ELF-1 (cell line): ENCODE data around the gene GUCD1.
A peak's percentile ranks its signal among the peaks of the same experiment; 100 is the strongest.

ENCODE experiments used
- DNase-seq: peaks from one replicate; pipeline ENCODE4 v3.0.0-alpha.2; 2016; ENCODE audit warnings: low read depth, low spot score

GUCD1 gene

DNA sequence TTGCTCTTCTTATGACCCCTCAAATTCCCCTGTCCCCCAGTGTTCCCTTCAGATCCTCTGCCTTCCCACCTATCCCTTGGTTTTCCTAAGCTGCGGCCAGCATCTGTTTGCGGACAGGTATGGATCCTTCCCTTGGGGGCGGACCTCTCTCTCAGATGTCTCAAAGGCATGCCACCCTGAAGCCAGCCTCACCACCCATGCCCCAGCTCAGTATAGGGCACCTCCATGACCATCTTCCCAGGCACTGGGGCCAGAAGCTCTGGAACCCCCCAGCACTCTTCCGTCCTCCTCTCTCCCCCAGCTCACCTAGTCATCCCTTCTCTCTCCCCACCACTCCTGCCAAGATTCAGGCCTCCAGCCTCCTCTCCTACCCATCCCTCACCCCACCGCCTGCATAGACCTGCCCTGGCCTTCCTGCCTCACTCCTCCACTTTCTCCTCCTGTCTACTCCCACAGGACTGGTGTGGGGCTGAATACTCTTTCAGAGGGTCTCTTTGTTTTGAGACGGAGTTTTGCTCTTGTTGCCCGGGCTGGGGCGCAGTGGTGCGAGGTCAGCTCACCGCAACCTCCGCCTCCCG, 35.7 kb upstream of the GUCD1 start:
- no peak for DNase-seq

DNA sequence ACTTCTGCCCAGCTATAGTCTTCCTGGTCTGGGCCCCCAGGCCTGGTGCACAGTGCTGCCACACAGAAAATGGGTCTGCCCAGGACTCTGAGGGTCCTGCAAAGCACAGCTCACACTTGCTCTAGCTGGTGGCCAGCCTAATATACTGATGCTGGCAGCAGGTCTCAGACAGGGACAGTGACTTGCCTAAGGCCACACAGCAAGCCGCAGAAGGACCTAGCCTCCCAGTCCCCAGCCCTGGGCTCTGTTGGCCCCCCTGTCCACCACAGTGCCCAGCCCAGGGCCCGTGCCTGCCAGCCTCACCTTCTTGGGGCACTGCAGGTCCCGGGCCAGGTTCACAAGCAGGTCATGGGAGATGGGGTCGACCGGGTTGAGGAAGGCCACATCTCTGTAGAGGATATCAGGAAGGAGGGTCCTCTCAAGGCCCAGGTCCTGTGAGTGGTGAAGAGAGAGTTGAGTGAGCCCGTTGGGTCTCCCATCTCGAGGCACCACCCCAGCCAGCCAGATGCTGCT, 34.6 kb upstream of the GUCD1 start:
- DNase-seq: no peak

DNA sequence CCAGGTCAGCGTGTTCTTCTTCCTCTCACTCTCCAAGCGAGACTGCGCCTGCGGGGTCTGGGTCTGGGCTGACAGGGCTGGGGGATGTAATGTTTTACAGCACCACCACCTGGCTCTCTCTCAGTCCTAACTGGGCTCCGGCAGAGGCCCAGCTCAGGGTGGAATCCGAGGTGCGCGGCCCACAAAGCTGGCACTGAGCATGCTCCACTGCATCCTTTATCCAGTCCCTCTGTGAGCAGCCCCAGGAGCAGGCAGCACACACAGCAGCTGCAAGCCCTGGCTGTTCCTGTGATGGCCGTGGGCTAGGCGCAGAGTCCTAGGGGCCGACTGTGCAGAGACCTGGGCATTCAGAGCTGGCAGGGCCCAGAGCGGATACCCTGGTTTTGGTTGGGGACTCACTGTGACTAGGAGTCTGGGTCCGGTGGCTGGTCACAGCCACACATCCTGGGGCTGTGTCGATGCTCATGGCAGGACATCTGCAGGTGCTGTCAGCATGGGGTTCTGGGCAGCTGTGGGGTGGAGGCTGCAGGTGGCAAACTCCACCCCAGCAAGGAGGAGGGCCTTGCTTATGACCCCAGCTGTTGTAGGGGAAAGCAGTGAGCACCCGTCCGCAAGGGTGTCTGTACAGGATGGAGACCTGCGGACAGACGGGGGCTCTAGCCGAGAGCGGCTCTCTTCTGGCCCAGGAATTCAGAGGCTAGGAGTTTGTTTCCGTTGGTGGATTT, 34.0 kb upstream of the GUCD1 start:
- no peak for DNase-seq

DNA sequence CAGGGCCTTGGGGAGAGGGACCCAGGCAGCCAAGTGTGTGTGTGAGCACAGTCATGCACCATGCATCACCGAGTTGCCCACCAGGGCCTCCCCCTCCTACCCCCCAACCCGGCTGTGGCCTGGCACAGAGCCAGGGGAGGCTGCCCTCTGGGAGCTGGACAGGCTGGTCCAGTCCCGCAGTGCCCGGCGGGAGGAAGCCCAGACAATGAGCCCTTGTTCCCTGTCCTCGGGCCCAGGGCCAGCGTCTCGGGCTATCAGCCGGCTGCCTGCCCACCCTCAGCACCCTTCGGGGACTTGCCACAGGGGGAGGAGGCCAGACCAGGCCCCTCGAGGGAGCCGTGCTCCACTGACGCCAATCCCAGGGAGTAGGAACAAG, 33.4 kb upstream of the GUCD1 start:
- no peak for DNase-seq

DNA sequence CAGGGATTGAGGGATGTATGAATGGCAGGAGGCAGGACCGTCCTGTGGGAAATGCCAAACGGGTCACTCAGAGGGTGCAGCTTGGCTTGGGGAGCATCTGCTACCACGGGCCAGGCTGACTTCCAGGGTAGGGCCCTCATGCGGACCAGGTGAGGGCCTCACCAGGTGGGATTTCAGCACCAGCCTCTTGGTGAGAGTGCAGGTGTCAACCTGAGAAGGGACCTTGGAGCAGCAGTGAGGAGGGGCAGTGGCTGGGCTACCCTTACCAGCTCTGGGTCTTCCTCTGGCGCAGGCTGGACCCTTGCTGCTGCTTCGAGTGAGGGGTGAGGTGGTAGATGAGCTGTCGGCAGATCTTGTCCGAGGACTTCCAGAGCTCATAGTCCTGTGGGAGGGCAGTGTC, 33.0 kb upstream of the GUCD1 start:
- no peak for DNase-seq

DNA sequence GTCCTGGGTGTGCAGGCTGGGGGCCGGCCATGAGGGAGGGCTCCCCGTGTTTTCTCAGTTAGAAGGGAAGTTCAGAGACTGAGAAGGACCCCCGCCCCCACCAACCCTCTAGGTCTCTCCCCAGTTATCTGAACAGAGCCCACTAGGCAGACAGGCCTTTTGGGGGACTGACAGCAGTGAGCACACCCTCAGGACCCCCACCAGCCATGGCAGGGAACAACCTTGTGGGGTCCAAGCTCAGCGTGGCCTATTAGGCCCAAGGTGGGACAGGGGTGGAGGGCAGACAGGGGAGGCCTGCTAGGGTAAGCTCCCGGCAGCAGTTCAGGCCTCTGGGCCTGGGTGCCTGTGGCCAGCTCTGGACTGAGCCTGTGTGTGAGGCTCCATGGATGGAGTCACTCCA, 32.3 kb upstream of the GUCD1 start:
- DNase-seq: no peak

DNA sequence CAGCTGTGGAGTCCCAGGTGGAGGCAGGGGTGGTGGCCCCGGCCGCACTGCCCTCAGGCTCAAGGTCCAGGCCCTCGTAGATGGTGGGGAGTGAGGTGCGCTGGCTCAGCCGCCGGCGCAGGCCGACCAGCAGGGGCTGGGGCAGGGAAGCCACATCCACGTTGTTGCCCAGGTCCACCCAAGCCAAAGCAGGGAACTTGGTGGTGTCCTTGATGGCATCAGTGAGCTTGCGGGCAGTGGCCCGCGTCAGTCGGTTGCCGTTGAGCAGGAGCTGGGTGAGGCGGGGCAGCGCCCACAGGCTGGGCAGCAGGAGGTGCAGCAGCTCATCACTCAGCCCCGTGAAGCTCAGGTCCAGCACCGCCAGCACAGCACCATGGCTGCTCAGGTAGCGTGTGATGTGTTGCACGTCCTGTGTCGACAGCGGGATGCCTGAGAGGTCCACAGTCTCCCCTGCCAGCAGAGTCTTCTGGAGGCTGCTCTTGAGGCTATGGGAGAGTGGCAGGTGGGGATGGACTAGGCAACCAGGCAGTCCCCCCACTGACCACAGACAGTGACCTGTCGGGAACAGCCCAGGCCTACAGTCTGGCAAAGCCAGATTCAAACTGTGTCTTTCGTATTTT, 31.1 kb upstream of the GUCD1 start:
- no peak for DNase-seq

DNA sequence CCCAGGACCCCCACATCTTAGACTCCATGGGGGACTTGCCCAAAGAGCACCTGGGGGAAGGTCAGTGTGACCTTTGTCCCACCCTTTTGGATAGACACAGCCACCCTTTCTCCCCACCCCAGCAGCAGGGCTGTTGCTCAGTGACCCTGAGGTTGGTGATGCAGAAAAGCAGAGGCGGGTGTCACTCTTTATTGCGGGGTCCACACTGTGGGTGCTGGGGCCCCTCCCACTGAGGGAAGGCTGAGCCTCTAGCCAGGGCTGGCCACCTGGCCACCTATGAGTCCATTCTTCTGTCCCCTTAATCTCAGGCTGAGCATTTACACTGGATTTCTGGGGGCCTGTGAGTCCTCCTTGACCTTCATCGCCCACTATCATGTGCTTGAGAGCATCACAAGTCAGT, 30.5 kb upstream of the GUCD1 start:
- no peak for DNase-seq

DNA sequence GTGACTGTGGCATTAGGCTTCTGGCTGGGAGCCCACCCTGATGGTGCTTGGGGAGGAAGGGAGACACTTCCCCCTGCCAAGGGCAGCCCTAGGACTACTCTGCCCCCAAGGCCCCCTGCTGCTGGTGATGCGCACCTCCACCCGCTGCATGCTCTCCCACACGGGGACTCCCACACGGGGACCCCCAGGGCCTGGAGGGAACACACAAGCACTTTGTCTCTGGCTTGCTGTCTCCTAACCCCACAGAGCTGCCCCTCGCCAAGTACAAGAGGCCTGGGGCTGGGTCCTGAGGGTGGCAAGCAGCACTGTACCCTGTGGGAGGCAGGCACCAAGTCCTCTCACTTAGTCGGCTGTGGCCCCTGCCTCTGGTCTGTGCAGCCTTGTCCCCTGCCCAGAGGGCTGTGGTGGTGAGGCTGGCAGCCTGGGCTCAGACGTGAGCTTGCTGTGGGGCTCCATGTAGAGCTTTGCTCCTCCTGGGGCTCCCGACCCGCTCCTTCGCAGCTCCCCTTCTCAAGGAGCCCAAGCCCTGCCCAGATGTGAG, 30.0 kb upstream of the GUCD1 start:
- DNase-seq: no peak

DNA sequence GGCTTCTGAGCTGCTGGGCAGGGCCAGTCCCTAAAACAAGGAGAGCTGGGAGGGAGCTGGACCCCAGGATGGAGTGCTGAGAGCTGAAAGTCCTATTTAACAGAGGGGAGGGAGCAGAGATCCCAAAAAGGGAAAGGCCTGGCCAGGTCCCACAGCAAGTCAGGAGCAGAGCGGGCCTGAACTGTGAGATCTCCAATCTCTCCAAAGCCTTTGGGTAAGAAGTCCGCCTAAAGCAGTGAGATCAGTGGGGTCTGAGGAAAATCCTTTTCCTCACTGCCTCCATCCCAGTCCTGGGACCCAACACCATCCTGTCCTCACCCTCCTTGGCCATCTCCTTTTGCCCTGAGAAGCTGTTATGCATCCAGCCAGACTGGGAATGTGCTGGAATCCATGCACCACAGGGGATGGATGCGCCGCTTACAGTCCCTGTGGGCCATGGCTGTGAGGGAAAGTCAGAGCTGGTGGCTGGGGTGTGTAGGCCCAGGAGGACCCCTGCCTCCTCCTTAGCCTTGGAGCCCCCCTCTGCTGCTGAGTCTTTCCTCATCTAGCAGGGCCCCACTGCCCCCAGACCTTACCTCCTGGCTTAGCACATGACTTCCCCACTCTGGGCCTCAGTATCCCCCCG, 29.3 kb upstream of the GUCD1 start:
- DNase-seq: no peak

DNA sequence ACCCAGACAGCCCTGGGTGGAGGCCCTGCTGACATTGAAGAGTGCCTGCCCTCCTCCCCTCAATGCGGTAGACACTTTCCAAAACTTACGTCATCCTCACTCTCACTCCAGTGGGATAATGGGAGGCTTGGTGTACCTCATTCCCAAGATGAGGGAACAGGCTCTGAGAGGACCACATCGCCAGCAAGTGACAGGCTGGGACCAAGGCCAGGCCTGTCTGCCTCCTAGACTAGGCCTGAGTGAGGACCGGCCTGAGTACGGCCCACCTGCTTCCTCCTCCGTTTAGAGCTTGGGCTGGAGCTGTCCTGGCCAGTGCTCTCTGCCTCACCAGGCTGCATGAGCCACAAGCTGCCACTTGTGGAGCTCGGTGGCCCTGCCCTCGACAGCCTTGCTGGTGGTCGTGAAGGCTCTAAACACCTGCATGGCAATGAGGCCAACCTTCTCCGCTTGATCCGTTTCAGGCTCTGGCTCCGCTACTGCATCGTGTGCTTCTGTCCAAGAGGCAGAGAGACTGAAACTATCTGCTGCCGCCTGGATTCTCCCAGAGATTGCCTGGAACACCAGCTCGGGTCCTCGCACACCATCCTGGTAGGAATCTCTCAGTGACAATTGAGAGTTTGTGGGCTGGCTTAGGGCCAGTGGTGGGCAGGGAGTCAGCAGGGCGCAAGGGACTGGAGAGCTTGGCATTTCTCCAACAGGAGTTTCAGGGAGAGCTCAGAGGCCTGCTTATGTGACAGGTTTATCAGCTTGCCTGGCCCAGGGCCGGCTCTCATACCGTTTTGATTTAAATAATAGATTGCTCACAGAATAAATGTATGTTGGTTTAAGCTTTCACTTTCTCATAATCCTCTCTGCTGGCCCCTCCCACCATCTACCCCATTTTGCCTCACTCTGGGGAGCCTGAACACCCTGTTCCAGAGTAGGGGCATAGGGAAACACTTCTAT, 28.6 kb upstream of the GUCD1 start:
- DNase-seq: no peak

DNA sequence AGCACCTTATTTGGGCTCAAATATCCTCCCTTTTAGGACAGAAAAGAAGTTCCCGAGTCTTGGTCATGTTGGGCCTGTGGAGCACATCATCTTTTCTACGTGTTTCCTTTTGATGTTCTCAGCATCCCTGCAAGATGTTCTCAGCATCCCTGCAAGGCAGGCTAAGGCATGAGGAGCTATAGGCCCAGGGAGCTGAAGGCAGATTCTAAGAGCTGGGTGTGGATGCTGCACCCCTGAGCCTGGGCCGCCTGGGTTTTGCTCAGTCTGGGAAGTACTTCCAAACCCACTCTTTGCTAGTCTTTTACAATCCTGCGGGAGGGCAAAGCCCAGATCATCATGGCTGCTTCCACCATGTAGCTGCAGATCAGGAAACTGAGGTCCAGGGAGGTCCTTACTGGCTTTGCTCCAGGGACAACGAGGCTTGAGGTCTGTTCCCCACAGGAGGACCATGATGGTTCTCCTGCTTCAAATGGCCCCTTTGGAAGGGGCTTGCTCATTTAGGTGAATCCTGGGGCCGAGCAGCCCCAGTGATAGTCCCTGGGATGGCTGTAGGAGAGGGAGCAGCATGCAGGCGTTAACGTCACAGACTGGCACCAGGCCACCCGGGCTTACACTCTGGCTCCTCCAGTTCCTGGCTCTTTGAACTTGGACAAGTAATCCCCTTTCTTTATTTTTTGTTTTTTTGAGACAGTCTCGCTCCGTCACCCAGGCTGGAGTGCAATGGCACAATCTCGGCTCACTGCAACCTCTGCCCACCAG, 27.3 kb upstream of the GUCD1 start:
- no peak for DNase-seq

DNA sequence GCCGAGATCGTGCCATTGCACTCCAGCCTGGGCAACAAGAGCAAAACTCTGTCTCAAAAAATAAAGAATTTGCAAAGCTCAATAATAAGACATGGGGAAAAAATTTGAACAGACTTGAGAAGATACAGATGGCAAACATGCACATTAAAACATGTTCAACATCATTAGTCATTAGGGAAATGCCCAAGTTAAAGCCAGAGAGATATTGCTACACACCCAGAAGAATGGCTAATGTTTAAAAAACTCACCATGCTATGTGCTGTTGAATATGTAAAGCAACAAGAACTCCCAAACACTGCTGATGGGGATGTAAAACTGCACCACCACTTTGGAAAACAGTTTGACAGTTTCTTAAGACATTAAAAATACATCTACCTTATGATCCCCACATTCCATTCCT, 25.3 kb upstream of the GUCD1 start:
- no peak for DNase-seq

DNA sequence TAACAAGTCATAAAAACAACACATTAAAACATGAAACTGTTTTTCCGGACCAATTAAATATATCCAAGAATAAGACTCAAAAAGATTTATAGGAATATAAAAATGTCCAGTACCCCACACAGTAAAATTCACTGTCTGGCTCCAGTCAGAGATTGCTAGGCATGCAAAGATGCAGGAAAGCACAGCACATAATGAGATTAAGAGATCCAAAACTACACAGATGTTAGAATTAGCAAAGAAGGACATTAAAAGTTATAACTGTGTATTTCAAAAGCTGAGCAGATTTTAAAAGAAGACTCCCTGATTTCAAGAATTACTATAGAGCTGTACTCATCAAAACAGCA, 24.3 kb upstream of the GUCD1 start:
- no peak for DNase-seq

DNA sequence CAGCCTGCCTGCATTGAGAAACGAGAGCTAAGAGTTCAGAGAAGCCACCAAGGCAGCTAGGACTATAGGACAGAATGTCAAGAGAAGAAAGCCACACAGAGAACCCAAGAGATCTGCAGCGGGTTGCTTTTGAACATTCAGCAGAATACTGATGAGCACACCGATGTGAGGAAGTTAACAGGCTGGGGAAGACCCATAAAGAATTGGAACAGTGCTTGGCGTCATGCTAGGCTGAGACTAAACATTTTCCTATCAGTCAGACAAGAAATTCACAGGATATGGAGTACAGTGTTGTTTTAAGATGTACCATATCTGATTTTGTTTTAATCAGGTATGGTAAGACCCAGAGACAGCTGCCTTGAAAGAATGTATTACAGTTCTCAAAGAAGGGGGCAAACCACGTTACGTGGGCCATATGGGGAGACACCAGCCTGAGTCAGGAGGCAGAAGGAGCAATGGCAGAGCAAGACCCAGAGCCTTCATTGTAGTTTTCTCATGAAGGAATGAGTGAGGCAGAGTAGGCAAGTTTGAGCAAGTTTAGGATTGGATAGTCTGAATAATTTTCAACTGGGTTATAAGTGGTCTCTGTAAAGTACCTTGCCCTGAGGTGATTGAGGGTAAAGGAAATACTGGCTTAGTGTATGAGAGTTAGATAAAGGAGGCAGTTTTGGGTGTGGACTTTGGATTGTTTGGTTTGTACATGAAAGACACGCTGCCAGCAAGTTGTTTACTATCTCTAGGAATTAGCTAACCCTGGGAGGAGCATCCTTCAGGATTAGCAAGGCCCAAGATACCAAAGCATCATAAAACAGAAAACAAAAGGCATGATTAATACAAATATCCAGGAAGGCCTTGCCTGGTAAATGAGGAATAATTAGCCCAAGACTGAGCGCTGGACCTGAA, 23.7 kb upstream of the GUCD1 start:
- peak; percentile 10 for DNase-seq

DNA sequence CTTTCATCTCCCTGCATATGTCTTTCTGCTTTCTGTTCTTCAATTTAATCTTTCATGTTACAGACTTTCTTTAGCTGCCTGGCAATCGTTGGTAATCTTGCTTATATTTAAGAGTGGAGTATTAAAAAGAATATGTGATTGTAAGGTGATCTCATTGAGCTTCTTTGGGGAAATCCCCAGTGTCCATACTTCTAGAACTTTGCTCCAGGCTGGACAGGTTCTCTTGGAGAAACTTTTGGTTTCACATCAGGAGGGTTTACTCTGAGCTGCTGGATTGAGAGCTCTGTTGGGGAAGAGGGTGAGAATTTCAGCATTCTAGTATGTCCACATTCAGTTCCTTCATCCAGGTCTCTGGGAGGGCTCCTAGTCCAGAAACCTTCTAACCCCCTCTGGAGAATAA, 21.8 kb upstream of the GUCD1 start:
- DNase-seq: no peak

DNA sequence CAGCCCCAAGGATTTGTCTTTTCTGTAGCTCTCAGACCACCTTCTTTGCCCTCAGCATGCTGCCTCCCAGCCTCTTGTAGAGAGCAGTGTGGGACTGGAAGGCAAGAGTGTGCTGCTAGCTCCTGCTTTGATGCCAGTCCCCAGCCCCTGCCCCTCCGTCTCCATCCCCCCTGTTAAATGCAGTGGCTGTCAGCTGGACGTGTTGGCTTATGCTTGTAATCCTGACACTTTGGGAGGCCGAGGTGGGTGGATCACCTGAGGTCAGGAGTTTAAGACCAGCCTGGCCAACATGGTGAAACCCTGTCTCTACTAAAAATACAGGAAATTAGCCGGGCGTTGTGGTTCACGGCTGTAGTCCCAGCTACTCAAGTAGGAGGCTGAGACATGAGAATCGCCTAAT, 16.3 kb upstream of the GUCD1 start:
- no peak for DNase-seq

DNA sequence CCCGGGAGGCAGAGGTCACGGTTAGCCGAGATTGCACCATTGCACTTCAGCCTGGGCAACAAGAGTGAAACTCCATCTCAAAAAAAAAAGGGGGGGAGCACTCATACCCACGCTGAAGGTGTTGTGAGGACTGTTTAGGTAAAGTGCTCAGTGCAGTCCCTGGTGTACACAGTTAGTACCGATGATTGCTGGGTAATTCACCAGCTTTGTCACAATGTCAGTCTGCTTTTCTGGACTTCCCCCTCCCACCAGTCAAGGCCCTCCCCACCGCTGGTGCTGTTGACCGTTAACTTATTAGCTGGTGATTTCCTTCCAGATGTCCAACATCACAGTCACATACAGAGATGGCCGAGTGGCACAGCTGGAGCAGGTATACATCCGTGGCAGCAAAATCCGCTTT, 12.7 kb upstream of the GUCD1 start:
- DNase-seq: no peak

DNA sequence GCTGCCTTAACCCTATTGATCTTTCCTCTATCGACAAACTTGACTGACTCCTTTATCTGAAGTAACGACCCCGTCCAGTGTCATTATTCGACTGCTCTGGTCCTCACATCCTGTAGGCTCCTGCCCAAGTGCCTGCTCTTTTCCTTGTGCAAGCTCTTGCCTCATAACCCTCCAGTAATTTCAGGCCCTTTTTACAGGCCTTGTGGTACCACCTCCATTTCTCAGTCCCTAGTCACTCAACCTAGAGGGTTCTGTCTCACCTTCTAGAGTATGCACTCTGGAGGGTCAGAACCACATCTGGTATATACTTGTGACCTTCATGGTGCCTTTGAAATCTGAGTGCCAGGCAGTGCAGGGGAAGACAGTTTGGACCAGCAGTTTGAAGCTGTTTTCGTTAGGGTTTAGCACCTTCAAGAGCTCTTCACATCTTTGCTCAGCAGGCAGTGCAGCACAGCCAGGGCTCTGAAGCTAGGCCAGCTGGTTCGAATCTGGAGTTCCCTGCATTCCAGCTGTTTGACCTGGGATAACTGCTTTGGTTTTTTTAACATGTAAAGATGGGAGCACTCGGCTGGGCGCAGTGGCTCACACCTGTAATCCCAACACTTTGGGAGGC, 12.1 kb upstream of the GUCD1 start:
- DNase-seq: no peak
